ENCODE results near the gene RRBP1.

The RRBP1 gene

DNA sequence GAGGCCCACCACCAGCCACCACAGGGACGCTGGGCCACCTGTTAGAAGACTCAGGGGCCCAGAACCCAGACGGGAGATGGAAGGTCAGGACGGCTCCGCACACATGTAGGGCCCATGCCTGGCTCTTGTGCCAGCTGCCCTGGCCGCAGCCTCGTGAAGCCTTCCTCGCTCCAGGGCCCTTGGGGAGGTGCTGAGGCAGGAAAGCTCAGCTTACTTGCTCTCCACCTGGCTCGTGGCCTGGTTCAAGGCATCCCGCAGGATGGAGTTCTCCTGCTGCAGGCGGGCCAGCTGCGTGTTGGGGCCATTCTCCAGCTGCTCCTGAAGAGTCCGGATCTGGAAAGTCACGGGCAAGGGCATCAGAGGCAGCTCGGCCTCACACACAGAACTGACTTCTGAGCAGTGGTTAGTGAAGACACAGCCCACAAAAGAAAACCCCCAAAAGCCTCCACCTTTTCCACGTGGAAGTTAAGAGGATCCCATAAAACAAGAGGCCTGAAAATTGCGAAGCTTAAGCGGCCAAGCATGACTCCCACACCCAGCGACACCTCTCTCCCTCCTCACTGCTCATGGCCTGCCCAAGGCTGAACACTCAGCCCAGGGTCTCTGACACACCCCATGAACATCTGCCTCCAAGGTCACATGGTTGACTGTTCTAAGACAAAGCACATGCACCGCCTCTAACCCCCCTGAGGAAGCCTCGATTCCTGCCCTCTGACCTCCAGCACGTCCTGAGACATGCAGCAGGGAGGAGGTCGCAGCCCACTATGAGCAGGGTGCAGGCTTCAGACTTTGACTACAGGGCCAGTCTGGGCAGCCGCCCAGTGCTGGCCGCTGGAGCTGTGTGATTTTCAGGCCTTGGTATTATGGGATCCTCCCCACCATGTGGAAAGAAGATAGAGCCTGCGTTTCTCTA, 46.5 kb downstream of the RRBP1 start:
- DNase-seq (ENCODE audit: low read depth in 1 of 2, low spot score in 1 of 2) = no peak

DNA sequence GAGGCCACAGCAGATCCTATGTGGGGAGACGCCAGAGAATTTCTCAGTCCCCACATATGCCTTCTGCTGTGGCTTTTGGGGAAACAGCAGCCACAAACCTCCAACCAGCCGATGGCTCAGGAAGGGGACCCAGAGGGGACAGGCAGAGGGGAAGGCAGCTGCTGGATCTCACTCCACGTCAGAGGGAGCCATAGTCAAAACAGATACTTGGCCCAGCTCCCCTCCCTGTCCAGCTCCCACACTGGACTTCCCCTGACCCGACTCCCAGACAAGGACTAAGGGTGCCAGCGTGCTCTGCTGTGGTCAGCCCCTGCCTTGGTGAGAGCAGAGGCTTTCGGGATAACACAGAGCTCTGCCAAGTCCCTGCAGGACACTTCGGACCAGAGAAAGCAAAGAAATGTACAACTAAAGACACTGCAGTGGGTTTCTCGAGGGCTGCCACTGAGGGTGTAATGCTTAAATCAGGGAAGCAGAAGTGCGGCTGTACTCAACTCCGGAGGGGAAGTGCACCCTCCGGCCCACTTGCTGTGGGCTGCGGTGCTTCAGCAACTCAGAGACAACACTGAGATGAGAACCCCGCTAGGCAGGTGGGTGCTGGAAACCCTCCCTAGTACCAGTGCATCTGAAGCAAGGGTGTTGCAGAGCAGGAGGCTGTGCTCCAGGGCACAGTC, 47.2 kb downstream of the RRBP1 start:
- DNase-seq (ENCODE audit: low read depth in 1 of 2, low spot score in 1 of 2) = no peak

DNA sequence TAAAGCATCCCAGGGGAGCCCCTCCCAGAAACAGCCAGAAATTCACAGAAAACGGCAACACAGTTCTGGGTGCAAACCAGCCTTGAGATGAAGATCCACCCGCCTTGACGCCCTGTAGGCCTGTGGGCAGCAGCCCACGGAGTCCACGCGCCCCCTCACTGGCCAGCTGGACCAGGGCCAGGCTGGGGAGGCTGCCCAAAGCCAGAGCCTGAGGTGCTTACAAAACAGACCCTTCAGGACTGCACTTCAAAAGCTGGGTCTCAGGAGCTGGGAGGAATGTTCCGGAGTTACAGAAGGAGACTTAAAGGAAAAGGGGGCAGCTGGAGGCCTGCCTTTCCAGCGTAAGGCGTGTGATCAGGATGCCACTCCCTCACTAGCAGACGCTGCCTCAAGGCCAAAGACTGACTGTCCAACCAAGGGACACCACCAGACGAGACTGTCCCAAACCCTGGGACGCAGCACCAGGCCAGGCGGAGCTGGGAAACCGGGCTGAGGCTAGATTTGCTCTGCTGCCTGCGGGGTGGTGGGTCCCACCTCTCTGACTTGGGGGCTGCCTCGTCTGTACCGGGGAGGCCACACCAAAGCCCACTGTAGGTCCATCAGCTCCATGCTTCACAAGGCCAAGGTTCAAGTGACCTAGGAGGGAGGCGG, 48.1 kb downstream of the RRBP1 start:
- DNase-seq (ENCODE audit: low read depth in 1 of 2, low spot score in 1 of 2) = no peak

DNA sequence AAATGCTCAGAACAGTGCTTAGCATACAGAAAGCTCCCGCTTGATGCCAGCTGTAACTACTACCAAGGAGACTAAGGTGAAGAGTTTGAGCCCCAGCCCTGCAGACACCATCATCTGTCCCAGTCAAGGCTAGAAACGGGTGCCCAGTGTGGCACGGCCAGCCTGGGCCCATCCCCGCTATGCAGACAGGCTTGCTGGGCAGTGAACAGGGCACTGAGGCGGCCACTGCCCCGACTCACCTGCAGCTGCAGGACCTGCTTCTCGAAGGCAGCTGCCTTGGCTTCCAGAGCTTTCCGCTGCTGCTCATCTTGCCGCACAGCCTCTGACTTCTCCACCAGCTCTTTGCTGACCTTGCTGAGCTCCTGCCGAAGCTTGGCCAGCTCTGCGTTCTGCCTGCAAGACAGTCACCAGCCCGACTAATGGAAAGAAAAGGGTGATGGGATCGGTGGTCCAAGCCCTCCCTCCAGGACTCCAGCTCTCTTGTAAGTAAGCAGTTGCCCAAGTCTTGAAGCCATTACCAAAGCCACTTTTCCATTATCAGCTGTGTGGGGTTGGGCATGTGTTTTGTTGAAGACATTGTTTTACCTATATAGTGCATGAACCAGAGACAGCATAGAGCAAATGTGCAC, 48.7 kb downstream of the RRBP1 start:
- no peak for DNase-seq (ENCODE audit: low read depth in 1 of 2, low spot score in 1 of 2)

DNA sequence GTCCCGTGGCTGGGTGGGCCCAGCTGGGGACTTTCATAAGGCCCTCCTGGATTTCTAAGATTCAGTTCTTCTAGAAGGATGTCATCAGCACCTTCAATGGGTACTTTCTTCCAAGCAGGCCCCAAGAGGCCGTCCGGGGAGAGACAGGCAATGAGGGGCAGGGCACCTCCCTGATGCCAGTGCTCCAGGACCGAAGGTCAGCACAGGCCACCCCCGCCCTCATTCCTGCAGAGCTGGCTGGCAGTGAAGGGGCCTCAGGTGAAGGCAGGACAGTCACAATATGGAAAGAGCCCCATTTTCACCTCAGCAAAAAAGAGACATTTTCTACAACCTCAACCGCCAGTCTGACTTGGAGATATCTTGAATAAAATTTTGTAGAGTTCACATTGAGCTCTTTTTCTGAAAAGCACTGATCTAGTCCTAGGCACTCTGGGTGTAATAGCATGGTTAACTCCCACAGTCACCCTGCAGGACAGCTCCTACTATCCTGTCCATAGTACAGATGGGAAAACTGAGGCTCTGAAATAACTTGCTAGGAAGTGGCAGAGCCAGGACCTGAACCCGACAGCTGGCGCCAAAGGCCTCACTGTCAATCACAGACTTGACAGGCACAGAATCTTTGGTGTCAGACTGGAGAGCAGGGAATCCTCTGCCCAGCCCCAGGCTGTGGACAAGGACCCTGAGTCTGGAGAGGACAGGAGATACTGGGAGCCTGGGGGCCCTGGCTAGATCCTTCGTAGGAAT, 50.3 kb downstream of the RRBP1 start:
- DNase-seq (ENCODE audit: low read depth in 1 of 2, low spot score in 1 of 2) = no peak

DNA sequence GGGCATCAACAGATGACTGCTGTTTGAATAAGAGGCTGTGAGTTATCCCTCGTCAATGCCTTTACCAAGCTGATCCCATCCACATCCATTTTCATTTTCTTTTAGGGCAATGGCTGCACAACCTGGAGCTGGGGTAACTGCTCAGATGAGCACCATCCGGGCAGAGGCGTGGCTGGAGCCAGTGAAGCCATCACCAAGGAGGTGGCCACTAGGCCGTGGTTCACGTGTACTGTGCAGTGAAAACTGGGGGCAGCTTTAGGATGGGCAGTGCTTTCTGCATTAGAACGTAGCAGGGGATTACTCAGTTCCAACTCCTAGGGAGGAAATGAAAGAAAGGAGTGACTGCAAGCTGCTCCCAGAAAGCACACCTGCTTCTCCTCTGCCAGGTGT, 51.2 kb downstream of the RRBP1 start:
- no peak for DNase-seq (ENCODE audit: low read depth in 1 of 2, low spot score in 1 of 2)

DNA sequence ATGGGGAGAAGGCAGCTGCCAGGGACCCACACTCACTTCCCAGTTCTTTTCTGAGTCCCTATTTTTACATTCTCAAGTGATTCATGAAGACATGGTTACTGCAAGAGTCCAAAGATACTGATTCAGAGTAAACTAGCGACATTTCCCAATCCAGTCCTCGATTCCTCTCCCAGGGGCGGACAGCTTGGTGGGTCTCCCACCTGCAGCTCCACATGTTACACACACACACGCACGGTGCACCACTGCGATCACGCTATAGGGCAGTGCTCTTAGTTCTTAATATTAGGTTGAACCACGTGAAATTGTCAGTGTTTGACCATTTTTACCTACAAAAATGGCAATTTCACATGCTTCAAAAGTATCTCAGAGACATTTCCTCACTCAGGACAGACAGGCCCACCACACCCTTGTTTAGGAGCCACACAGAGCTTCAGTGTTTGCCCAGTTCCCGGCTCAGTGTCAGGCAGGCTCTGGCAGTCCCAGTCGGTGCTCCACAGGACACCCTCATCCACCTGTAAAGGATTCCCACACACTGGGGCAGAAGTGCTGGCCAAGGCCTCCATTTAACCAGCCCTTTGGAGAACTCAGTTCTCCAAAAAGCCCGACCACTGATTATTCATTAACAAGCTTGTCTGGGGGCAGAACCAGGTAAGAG, 51.8 kb downstream of the RRBP1 start:
- no peak for DNase-seq (ENCODE audit: low read depth in 1 of 2, low spot score in 1 of 2)

DNA sequence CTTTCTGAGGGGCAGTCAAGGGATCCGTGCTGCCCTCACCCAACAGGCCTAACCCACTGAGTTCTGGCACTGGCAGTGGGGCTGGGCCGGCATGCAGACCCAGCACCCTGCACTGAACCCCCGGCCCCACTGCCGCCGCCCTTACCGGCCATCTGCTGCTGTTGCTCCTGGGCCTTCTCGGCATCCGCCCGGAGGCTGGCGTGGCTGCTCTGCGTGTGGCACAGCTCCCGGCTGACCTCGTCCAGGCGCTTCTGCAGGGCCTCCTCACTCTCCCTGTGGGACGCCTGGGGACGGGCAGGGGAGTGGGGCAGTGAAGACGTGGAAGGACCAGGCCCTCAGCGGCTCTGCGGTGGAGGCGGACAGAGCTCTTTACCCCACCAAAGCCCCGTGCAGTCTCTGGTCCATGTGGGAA, 52.4 kb downstream of the RRBP1 start:
- DNase-seq (ENCODE audit: low read depth in 1 of 2, low spot score in 1 of 2) = no peak

DNA sequence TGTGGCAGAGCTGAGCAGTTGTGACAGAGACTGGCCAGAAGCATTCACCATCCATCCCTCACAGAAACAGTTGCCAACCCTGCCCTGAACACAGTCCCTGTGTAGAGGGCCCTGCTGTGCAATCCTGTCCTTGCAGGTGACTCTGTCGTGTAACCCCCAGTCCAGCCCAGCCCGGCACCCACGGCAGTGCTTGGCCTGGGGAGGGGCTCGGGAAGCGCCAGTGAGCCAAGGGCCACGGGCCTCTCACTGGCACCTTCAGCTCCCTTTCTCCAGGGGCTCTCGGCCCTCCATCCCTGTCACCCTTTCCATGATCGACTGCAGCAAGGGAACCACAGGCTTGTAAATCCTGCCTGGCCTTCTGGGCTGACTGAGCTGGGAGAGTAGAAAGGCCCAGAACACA, 53.0 kb downstream of the RRBP1 start:
- no peak for DNase-seq (ENCODE audit: low read depth in 1 of 2, low spot score in 1 of 2)

DNA sequence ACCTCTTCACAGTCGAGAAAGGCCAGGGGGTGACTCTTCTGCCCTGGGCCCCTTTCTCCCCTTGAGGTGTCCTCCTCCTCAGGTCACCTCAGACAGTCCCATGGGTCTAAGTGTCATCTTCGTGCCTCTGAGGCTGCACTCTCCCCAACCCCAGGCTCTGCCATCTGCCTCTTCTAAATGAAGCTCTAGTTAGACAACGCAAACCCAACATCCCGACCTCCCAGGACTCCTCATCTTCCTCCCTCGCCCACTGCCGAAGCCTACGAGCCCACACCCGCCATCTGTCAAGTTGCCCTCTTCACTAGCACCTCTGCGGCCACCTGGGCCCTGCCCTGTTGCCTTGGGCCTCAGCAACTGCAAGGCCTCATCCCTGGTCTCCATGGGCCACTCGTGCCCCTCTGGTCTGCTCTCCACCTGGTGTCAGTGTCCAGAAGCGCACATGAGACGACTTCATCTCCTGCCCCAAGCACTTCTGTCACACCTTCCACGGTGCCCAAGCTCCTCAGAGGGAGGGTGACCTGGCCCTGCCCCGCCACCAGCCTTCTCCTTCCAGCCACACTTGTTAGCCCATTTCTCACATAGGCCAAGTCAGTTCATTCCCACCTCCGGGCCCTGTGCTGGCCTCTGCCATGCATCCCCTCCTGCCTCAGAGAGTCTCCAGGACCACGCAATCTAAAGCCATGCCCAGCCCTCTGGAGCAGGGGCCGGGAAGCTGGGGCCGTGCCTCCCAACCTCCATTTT, 53.8 kb downstream of the RRBP1 start:
- no peak for DNase-seq (ENCODE audit: low read depth in 1 of 2, low spot score in 1 of 2)

DNA sequence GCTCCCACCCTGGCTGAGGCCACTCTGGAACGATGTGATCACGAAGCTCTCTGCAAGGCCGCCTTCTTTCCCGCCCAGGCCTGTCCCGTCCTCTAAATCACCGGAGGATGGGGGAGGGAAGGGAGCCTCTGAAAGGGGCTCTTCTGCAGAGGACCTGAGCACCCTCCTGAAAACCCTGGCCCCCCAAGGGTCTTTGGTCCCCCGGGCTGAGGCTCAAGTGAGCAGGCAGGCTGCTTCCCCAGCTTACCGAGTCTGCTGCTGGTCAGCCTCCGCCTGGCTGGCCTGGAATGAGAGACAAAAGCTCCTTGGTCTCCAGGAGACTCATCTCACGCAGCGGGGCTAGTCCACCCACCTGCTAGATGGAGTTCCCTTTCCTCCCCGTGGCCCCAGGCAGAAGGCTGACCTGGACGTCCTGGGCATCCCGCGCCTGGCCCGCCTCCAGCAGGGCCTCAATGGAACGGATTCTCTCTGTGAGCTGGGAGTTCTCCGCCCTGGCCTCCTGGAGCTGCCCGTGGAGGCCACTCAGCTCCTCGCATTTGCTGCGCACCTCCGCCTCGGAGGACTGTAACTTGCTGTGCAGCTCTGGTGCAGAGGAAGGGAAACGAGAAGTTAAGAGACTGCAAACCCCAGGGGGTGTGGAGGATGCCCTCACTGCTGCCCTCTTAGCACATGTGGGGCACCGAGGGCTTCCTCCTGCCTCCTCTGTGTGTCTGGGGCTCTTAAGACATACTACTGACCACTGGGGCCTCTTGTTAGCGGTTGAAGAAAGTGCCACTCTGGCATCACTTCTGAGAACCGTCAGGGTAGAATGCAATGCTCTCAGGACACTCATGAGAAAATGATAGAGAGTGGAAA, 54.7 kb downstream of the RRBP1 start:
- DNase-seq (ENCODE audit: low read depth in 1 of 2, low spot score in 1 of 2) = no peak

DNA sequence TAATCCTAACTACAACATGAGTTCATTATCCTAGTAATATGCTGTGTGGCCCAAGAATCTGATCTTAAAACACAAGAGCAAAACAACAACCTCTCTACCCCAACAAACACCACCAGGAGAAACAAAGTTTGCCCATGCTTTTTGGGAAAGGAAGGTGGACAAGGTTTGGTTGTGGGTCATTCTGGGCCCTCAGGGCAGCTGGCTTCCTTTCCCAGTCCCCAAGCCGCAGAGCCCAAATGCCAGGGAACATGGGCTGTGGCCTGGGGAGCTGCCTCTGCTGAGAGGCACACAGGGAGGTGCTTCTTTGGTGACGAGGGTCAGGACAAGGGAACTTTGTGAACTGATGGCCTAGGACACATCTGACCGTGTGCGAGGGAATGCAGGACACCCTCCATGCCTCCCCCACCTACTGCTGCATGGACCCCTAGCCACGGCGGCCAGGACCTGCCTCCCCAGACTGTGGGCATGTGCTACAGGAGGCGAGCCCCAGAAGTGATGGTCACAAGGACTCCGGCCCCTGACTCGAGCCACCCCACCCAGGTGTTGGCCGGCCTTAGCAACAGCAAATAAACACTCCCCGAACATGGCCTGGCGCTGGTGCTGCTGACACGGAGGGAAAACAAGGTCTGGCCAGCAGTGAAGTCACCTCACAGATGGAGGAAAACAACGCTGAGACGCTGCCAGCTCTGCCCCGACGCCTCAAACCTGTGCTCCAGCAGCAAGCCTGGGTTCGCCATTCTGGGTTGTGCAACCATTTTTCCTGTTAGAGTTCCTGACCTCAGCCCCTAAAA, 55.6 kb downstream of the RRBP1 start:
- no peak for DNase-seq (ENCODE audit: low read depth in 1 of 2, low spot score in 1 of 2)

DNA sequence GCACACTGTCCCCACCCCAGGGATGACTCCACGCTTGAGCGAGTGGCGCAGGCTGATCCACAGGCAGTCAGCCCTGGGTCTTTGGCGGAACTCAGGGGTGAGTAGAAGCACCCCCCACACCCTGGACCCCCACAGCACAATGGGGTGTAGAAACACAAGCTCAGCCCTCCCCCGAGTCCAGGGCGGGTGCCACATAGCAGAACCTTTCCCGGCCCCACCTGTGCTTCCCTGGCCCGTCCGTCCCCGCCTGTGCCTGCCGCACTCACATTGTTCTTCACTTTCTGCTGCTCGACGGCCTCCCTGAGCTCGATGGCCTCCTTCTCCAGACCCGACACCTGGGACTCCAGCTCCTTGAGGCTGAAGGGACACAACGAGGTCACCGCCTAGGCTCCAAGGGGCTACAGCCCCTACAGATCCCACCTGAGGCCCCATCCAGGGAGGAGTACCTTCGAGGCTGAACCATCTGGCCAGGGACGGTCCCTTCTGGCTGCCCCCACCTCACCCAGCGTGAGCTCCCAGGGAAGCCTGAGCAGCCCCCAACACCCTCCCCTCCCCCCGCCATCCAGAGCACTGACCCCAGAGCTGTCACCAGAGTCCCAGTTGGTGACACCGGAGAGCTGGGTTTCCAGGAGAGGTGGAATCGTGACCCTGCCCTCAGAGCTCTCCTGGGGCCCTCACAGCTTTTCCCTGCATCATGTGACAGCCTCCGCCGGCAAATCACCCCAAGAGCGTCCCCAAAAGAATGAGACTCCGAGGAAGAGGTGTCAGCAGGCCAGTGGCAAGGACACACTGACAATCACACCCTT, 56.6 kb downstream of the RRBP1 start:
- no peak for DNase-seq (ENCODE audit: low read depth in 1 of 2, low spot score in 1 of 2)

DNA sequence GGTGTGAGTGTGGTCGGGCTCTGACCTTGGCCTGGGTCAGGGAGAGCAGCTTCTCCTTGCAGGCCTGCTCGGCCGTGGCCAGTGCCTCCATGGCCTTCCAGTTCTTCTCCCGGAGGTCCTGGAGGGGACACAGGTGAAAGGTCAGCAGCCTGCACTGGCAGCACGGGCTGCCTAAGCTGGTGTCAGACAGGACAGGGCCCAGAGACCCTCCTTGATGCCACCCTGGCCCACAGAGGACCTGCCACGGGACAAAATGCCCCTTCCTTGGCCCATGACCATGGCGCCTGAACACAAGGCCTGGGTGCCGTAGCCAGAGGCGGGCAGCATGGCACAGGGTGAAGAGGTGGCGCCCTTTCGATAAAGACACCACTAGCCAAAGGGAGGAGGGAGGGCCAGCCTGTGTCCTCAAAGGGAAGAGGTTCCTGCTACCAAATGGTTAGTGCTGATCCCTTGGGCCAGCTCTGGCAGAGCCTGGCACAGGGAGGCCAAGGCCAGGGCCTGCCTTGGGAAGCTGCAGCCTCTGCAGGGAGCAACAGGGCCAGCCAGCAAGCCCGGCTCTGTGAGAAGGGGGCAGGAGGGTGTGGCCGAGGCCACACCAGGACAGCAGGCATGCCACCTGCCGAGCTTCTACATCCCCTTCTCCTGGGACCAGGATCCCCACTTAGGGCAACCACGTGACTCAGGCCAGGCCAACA, 57.3 kb downstream of the RRBP1 start:
- DNase-seq (ENCODE audit: low read depth in 1 of 2, low spot score in 1 of 2) = no peak

DNA sequence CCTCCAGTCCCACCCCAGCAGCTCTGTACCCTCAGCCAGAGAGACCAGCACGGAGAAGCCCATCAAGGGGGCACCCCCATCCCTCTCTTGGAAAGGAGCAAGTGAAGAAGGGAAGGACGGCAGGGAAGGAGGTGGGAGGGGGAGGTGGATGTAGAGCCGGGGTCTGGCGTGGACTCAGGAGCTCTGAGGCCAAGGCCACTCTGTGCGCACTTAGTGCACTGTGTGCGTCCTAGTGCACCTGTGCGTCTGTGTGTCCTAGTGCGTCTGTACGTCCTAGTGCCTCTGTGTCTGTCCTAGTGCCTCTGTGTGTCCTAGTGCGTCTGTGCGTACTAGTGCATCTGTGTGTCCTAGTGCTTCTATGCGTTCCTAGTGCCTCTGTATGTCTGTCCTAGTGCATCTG, 58.0 kb downstream of the RRBP1 start:
- no peak for DNase-seq (ENCODE audit: low read depth in 1 of 2, low spot score in 1 of 2)

DNA sequence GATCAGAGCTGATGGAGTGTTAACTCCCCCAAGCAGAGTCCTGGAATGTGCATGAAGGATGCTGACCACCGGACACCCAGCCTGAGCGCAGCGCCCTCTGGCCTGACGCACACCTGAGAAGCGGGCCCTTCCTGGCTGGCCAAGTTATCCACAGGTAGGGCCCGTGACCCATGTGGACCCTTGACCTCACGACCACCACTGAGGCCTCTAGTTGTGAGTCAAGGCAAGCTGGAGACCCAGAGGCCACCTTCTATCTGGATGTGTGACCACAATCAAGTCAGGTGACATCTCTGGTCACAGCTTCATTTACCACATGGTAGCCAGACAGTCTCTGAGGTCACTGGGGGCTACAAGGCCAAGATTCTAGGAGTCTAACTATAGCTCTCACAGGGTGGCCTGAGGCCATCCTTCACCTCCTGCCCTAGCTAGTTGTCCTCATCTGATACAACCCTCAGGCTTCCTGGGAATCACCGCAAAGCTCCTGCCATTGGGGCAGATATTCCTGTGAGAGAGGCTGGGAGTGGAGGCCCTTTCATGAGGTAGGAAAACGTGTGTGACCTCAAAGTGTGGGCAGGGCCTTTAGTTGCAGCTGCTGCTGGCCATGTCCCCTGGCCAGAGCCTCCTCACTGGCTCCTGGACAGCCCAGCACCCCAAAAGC, 59.1 kb downstream of the RRBP1 start:
- DNase-seq (ENCODE audit: low read depth in 1 of 2, low spot score in 1 of 2) = no peak

Measured in activated T-helper 1 cell treated with anti-CD3 and anti-CD28 coated beads, Interleukin-2, amount 50 U/mL, for 16 hours (primary cell).